Liver (tissue), 3 donors: Measurements from ENCODE around the gene ZNF524.

Experiments used
- CTCF ChIP-seq: fragments of 150-350 bp; IDR thresholded peaks from 2 replicates; pipeline ENCODE4 v1.5.1; 2017; ENCODE audit warnings: improper control_type of control experiment, low read depth, low read length; ENCODE audit not compliant: missing input control
- FOXA2 ChIP-seq: IDR thresholded peaks from 2 replicates; pipeline ENCODE4 v1.6.1; 2016; ENCODE audit warnings: antibody characterized with exemption
- GABPA ChIP-seq, 2 donors: IDR thresholded peaks in 1 of 2; conservative IDR thresholded peaks in 1 of 2; 2 replicates each; pipeline ENCODE4 v1.6.1; 2016; ENCODE audit warnings: antibody characterized with exemption in 2 of 2, mild to moderate bottlenecking in 1 of 2, moderate library complexity in 1 of 2
- JUND ChIP-seq, 2 donors: IDR thresholded peaks; 2 replicates each; pipeline ENCODE4 v1.6.1; 2016; ENCODE audit warnings: antibody characterized with exemption in 2 of 2
- MAX ChIP-seq: IDR thresholded peaks from 2 replicates; pipeline ENCODE4 v1.6.1; 2016; ENCODE audit warnings: antibody characterized with exemption
- RAD21 ChIP-seq, 2 donors: IDR thresholded peaks; 2 replicates each; pipeline ENCODE4 v1.6.1; 2016; ENCODE audit warnings: antibody characterized with exemption in 2 of 2, mild to moderate bottlenecking in 2 of 2
- REST ChIP-seq: IDR thresholded peaks from 2 replicates; pipeline ENCODE4 v1.6.1; 2016; ENCODE audit warnings: antibody characterized with exemption, mild to moderate bottlenecking
- RXRA ChIP-seq, 2 donors: IDR thresholded peaks; 2 replicates each; pipeline ENCODE4 v1.6.1; 2017 to 2018; ENCODE audit warnings: antibody characterized with exemption in 2 of 2, mild to moderate bottlenecking in 1 of 2
- SP1 ChIP-seq: IDR thresholded peaks from 2 replicates; pipeline ENCODE4 v1.6.1; 2018; ENCODE audit warnings: antibody characterized with exemption, mild to moderate bottlenecking
- TAF1 ChIP-seq: conservative IDR thresholded peaks from 2 replicates; pipeline ENCODE4 v1.6.1; 2016; ENCODE audit warnings: antibody characterized with exemption, mild to moderate bottlenecking
- ZBTB33 ChIP-seq: IDR thresholded peaks from 2 replicates; pipeline ENCODE4 v1.6.1; 2016; ENCODE audit warnings: antibody characterized with exemption
- donor health status: healthy.
- donor health status: healthy.

- no peak for TF ChIP-seq CTCF
- TF ChIP-seq RAD21 (IDR thresholded peaks at IDR 0.05), result no peak
- TF ChIP-seq JUND (IDR thresholded peaks at IDR 0.05), result no peak
- TF ChIP-seq FOXA2, result no peak
- TF ChIP-seq TAF1, result no peak
- no peak for TF ChIP-seq RXRA (IDR thresholded peaks at IDR 0.05)
- no peak for TF ChIP-seq REST
- no peak for TF ChIP-seq SP1
- no peak for TF ChIP-seq MAX
- no peak for TF ChIP-seq ZBTB33
- no peak for TF ChIP-seq GABPA (IDR thresholded peaks at IDR 0.05 in 1 of 2, conservative IDR thresholded peaks at IDR 0.05 in 1 of 2)
These were observed 6.9 kb upstream of the ZNF524 start for GRCh38 chr19:55593096-55593772.
